Esophagus squamous epithelium (tissue), 4 donors: ENCODE results near the gene MAN1C1.

Source experiments
- POLR2A ChIP-seq, 4 donors: fragments of 450-650 bp; IDR thresholded peaks; one replicate each; pipeline ENCODE4 v1.6.1; 2017; ENCODE audit warnings: antibody characterized with exemption in 4 of 4, mild to moderate bottlenecking in 4 of 4, moderate library complexity in 3 of 4
- TF ChIP-seq, protein P1 (sequence below), 6 experiments: fragments of 450-650 bp in 4 of 6; fragments of 200-600 bp in 2 of 6; sonication (generic) in 2 of 6; IDR thresholded peaks; one replicate each; pipeline ENCODE4 v1.5.1; 2016 to 2019; ENCODE audit warnings: antibody characterized with exemption in 6 of 6, mild to moderate bottlenecking in 4 of 6, moderate library complexity in 4 of 6

DNA sequence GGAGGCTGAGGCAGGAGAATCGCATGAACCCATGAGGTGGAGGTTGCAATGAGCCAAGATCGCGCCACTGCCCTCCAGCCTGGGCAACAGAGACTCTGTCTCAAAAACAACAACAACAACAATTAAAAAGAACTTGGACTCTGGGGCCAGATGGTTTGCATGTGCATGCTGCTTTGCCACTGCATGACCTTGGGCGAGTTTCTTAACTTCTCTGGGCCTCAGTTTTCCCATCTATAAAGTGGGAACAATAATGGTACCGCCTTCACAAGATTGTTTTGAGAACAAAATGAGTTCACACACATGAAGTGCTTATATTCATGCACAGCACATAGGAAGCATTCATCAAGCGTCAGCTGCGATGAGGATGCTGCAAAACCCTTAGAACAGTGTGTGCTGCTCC lies 74.6 kb downstream of the MAN1C1 start:
- TF ChIP-seq, protein P1, sequence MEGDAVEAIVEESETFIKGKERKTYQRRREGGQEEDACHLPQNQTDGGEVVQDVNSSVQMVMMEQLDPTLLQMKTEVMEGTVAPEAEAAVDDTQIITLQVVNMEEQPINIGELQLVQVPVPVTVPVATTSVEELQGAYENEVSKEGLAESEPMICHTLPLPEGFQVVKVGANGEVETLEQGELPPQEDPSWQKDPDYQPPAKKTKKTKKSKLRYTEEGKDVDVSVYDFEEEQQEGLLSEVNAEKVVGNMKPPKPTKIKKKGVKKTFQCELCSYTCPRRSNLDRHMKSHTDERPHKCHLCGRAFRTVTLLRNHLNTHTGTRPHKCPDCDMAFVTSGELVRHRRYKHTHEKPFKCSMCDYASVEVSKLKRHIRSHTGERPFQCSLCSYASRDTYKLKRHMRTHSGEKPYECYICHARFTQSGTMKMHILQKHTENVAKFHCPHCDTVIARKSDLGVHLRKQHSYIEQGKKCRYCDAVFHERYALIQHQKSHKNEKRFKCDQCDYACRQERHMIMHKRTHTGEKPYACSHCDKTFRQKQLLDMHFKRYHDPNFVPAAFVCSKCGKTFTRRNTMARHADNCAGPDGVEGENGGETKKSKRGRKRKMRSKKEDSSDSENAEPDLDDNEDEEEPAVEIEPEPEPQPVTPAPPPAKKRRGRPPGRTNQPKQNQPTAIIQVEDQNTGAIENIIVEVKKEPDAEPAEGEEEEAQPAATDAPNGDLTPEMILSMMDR (IDR thresholded peaks at IDR 0.05), result no peak
- TF ChIP-seq POLR2A (IDR thresholded peaks at IDR 0.05), result no peak
